Mesendoderm (in vitro differentiated cells): ENCODE measurements around the gene ADAM12.
A peak's percentile ranks its signal among the peaks of the same experiment; 100 is the strongest.

Experiments
- DNase-seq: peaks from one replicate; pipeline ENCODE4 v3.0.0; 2013
- H2AK5ac ChIP-seq: 2 replicates; pipeline ENCODE4 v1.6.1; 2013; ENCODE audit warnings: low read length, inconsistent platforms
- H2BK120ac ChIP-seq: 2 replicates; pipeline ENCODE4 v1.6.1; 2013; ENCODE audit warnings: low read depth, mild to moderate bottlenecking, low read length, moderate library complexity, mixed read lengths
- H2BK15ac ChIP-seq: replicated peaks from 2 replicates; pipeline ENCODE4 v1.6.1; 2013; ENCODE audit warnings: low read depth, mild to moderate bottlenecking, moderate library complexity
- H2BK5ac ChIP-seq: 2 replicates; pipeline ENCODE4 v1.6.1; 2013; ENCODE audit warnings: low read length, inconsistent platforms
- H3K18ac ChIP-seq: 2 replicates; pipeline ENCODE4 v1.6.1; 2013; ENCODE audit warnings: mild to moderate bottlenecking, low read length, mixed read lengths
- H3K23ac ChIP-seq: one replicate; pipeline ENCODE4 v1.6.1; 2013; ENCODE audit warnings: low read length
- H3K27ac ChIP-seq: 2 replicates; pipeline ENCODE4 v1.5.1; 2013; ENCODE audit warnings: low read depth, mild to moderate bottlenecking, inconsistent platforms, low read length, moderate library complexity
- H3K27me3 ChIP-seq: 2 replicates; pipeline ENCODE4 v1.6.1; 2013; ENCODE audit warnings: low read length, control low read depth, mild to moderate bottlenecking, inconsistent platforms; ENCODE audit not compliant: insufficient read depth, poor library complexity
- H3K36me3 ChIP-seq: 2 replicates; pipeline ENCODE4 v1.6.1; 2013; ENCODE audit warnings: low read length, inconsistent platforms; ENCODE audit not compliant: control insufficient read depth, insufficient read depth
- H3K4ac ChIP-seq: one replicate; pipeline ENCODE4 v1.6.1; 2013; ENCODE audit warnings: low read depth, mild to moderate bottlenecking, low read length, moderate library complexity
- H3K4me1 ChIP-seq: 2 replicates; pipeline ENCODE4 v1.6.1; 2013; ENCODE audit warnings: low read depth, low read length, inconsistent platforms; ENCODE audit not compliant: control insufficient read depth
- H3K4me2 ChIP-seq: 2 replicates; pipeline ENCODE4 v1.6.1; 2013; ENCODE audit warnings: low read length
- H3K4me3 ChIP-seq: 2 replicates; pipeline ENCODE4 v1.5.1; 2013; ENCODE audit warnings: mild to moderate bottlenecking, low read length
- H3K56ac ChIP-seq: one replicate; pipeline ENCODE4 v1.6.1; 2013; ENCODE audit warnings: low read length
- H3K79me1 ChIP-seq: 2 replicates; pipeline ENCODE4 v1.6.1; 2013; ENCODE audit warnings: low read length, inconsistent platforms
- H3K79me2 ChIP-seq: 2 replicates; pipeline ENCODE4 v1.6.1; 2013; ENCODE audit warnings: mild to moderate bottlenecking, low read length; ENCODE audit not compliant: control insufficient read depth, insufficient read depth
- H3K9ac ChIP-seq: 2 replicates; pipeline ENCODE4 v1.6.1; 2013; ENCODE audit warnings: low read length, inconsistent platforms
- H4K5ac ChIP-seq: one replicate; pipeline ENCODE4 v1.6.1; 2013; ENCODE audit warnings: low read length
- H4K8ac ChIP-seq: one replicate; pipeline ENCODE4 v1.6.1; 2013; ENCODE audit warnings: low read depth, mild to moderate bottlenecking, control low read depth, low read length, moderate library complexity
- WGBS: extraction: QIAGEN DNeasy Blood & Tissue Kit; methylation state at CpG from one replicate; pipeline ENCODE4 v1.1.7; 2013; ENCODE audit warnings: low lambda C conversion rate, missing lambda C conversion rate; ENCODE audit not compliant: insufficient coverage; ENCODE audit errors: extremely low coverage; 5-methylcytosine and 5-hydroxymethylcytosine counted together

The ADAM12 gene

GRCh38 chr10:126166797-126167196 is 221.5 kb downstream of the ADAM12 start:
- H3K4ac ChIP-seq: no peak overlapping the region
- no peak overlapping the region for H3K23ac ChIP-seq
- no peak overlapping the region for H3K56ac ChIP-seq
- no peak overlapping the region for H3K27ac ChIP-seq
- H3K79me2 ChIP-seq: no peaks in the 10 kb centered on the region
- H2BK5ac ChIP-seq: no peak overlapping the region
- H3K27me3 ChIP-seq: no peaks in the 10 kb centered on the region
- H3K4me1 ChIP-seq: no peaks in the 10 kb centered on the region
- no peaks in the 10 kb centered on the region for H3K36me3 ChIP-seq
- H3K9ac ChIP-seq: no peak overlapping the region
- H2AK5ac ChIP-seq: no peak overlapping the region
- DNase-seq: no peak
- WGBS: no CpG with 5 or more reads among the region's 7 CpGs
- no peak overlapping the region for H4K5ac ChIP-seq
- H4K8ac ChIP-seq: no peak overlapping the region
- no peak overlapping the region for H2BK120ac ChIP-seq
- H3K18ac ChIP-seq: no peak overlapping the region
- no peak overlapping the region for H3K4me3 ChIP-seq
- H2BK15ac ChIP-seq: no peak overlapping the region
- H3K4me2 ChIP-seq: no peak overlapping the region
- H3K79me1 ChIP-seq: no peaks in the 10 kb centered on the region

- Histone ChIP-seq H3K27me3 (no peaks in the 10 kb centered on the region), H3K4me1 (no peaks in the 10 kb centered on the region), H4K8ac (no peak overlapping the region), H3K27ac (no peak overlapping the region), H4K5ac (no peak overlapping the region), H3K56ac (no peak overlapping the region), H3K18ac (no peak overlapping the region), H3K23ac (no peak overlapping the region), H2BK15ac (no peak overlapping the region), H3K4me3 (no peak overlapping the region), H3K36me3 (no peaks in the 10 kb centered on the region), H3K79me2 (no peaks in the 10 kb centered on the region), H2BK5ac (no peak overlapping the region), H3K79me1 (no peaks in the 10 kb centered on the region), H3K9ac (no peak overlapping the region), H2AK5ac (no peak overlapping the region), H3K4me2 (no peak overlapping the region), H3K4ac (no peak overlapping the region), H2BK120ac (no peak overlapping the region)
- no CpG with 5 or more reads among the region's 2 CpGs for WGBS
- no peak for DNase-seq
These were observed 222.4 kb downstream of the ADAM12 start for GRCh38 chr10:126165874-126166273.

- H3K4me2 ChIP-seq: no peak overlapping the region
- H2BK15ac ChIP-seq: no peak overlapping the region
- H2BK120ac ChIP-seq: no peak overlapping the region
- H3K79me2 ChIP-seq: no peaks in the 10 kb centered on the region
- H3K56ac ChIP-seq: no peak overlapping the region
- H2AK5ac ChIP-seq: no peak overlapping the region
- H2BK5ac ChIP-seq: no peak overlapping the region
- no peak overlapping the region for H3K4ac ChIP-seq
- no peak overlapping the region for H3K4me3 ChIP-seq
- H3K23ac ChIP-seq: no peak overlapping the region
- H3K27me3 ChIP-seq: no peaks in the 10 kb centered on the region
- H3K79me1 ChIP-seq: no peaks in the 10 kb centered on the region
- H3K36me3 ChIP-seq: no peaks in the 10 kb centered on the region
- H4K5ac ChIP-seq: no peak overlapping the region
- H3K4me1 ChIP-seq: no peaks in the 10 kb centered on the region
- no peak overlapping the region for H3K18ac ChIP-seq
- no peak overlapping the region for H3K27ac ChIP-seq
- no peak overlapping the region for H3K9ac ChIP-seq
- no peak overlapping the region for H4K8ac ChIP-seq
- no peak for DNase-seq
- no CpG with 5 or more reads among the region's 4 CpGs for WGBS
These were observed 224.8 kb downstream of the ADAM12 start for GRCh38 chr10:126163506-126163905.

- no peaks in the 10 kb centered on the region for H3K36me3 ChIP-seq
- H2AK5ac ChIP-seq: no peak overlapping the region
- H2BK15ac ChIP-seq: no peak overlapping the region
- H3K79me1 ChIP-seq: no peaks in the 10 kb centered on the region
- no peak overlapping the region for H3K4me3 ChIP-seq
- H3K27ac ChIP-seq: no peak overlapping the region
- H3K4me2 ChIP-seq: no peak overlapping the region
- H3K9ac ChIP-seq: no peak overlapping the region
- H3K27me3 ChIP-seq: no peaks in the 10 kb centered on the region
- no peak overlapping the region for H3K23ac ChIP-seq
- no peak overlapping the region for H3K56ac ChIP-seq
- no peak overlapping the region for H4K8ac ChIP-seq
- H3K4ac ChIP-seq: no peak overlapping the region
- no peak overlapping the region for H3K18ac ChIP-seq
- no peaks in the 10 kb centered on the region for H3K79me2 ChIP-seq
- no peak overlapping the region for H4K5ac ChIP-seq
- H2BK5ac ChIP-seq: no peak overlapping the region
- H3K4me1 ChIP-seq: no peaks in the 10 kb centered on the region
- H2BK120ac ChIP-seq: no peak overlapping the region
- WGBS: no CpG with 5 or more reads among the region's 5 CpGs
- DNase-seq: no peak
These were observed 226.6 kb downstream of the ADAM12 start for GRCh38 chr10:126161691-126162090.

GRCh38 chr10:126160971-126161630 is 227.2 kb downstream of the ADAM12 start:
- DNase-seq: peak; percentile 77

GRCh38 chr10:126160571-126160970 is 227.7 kb downstream of the ADAM12 start:
- H3K4me2 ChIP-seq: no peak overlapping the region
- no peaks in the 10 kb centered on the region for H3K79me1 ChIP-seq
- no peak overlapping the region for H2BK5ac ChIP-seq
- H3K4ac ChIP-seq: no peak overlapping the region
- DNase-seq: peak; percentile 58
- H4K5ac ChIP-seq: no peak overlapping the region
- no peak overlapping the region for H3K9ac ChIP-seq
- no peak overlapping the region for H3K4me3 ChIP-seq
- H3K27ac ChIP-seq: no peak overlapping the region
- H2AK5ac ChIP-seq: peak overlapping the region; percentile 58
- H3K4me1 ChIP-seq: peaks cover 2% of the 10 kb centered on the region
- H3K18ac ChIP-seq: no peak overlapping the region
- no peaks in the 10 kb centered on the region for H3K36me3 ChIP-seq
- H3K56ac ChIP-seq: no peak overlapping the region
- no peak overlapping the region for H2BK15ac ChIP-seq
- H3K27me3 ChIP-seq: no peaks in the 10 kb centered on the region
- H2BK120ac ChIP-seq: no peak overlapping the region
- H3K23ac ChIP-seq: no peak overlapping the region
- H4K8ac ChIP-seq: no peak overlapping the region
- no peaks in the 10 kb centered on the region for H3K79me2 ChIP-seq
- no CpG with 5 or more reads among the region's 5 CpGs for WGBS

More at GRCh38 chr10:126160971-126161630, 227.2 kb downstream of the ADAM12 start:
- Histone ChIP-seq H3K36me3 (no peaks in the 10 kb centered on the region), H3K27ac (no peak overlapping the region), H2AK5ac (no peak overlapping the region), H3K4me3 (no peak overlapping the region), H3K4me1 (peaks cover under 1% of the 10 kb centered on the region), H3K79me2 (no peaks in the 10 kb centered on the region), H2BK15ac (no peak overlapping the region), H3K9ac (no peak overlapping the region), H3K56ac (no peak overlapping the region), H3K79me1 (no peaks in the 10 kb centered on the region), H3K27me3 (no peaks in the 10 kb centered on the region), H4K5ac (no peak overlapping the region), H2BK120ac (no peak overlapping the region), H3K23ac (no peak overlapping the region), H3K18ac (no peak overlapping the region), H4K8ac (no peak overlapping the region), H3K4ac (no peak overlapping the region), H2BK5ac (no peak overlapping the region), H3K4me2 (no peak overlapping the region)
- WGBS: no CpG with 5 or more reads among the region's 10 CpGs
